A375 (cell line): ENCODE measurements around the gene GHRL. TPM values are rescaled to one million over a fixed set of nuclear protein-coding genes. Genes with fewer than 3 reads are reported as not detected.

ENCODE experiments used
- small RNA-seq: library from RNA; depleted of rRNA; stranded (forward); fragments of <200 nt; gene quantifications from one replicate; pipeline ENCODE3, GENCODE V24; 2014
- total RNA-seq: library from RNA; depleted of rRNA; stranded (reverse); fragments of >200 nt; shearing (Covaris generic); gene quantifications from 2 replicates; pipeline ENCODE4 v1.2.3, GENCODE V29; 2014; rRNA removed

The GHRL gene, protein sequence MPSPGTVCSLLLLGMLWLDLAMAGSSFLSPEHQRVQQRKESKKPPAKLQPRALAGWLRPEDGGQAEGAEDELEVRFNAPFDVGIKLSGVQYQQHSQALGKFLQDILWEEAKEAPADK
- total RNA-seq = 0.13 and 1.8 TPM in 2 replicates

GRCh38 chr3:10292505-10293419 is at the start of gene GHRL:
Gene GHRL (minus strand): TSS chr3:10292947. CDS start chr3:10290180, 2,767 bp downstream.

DNA sequence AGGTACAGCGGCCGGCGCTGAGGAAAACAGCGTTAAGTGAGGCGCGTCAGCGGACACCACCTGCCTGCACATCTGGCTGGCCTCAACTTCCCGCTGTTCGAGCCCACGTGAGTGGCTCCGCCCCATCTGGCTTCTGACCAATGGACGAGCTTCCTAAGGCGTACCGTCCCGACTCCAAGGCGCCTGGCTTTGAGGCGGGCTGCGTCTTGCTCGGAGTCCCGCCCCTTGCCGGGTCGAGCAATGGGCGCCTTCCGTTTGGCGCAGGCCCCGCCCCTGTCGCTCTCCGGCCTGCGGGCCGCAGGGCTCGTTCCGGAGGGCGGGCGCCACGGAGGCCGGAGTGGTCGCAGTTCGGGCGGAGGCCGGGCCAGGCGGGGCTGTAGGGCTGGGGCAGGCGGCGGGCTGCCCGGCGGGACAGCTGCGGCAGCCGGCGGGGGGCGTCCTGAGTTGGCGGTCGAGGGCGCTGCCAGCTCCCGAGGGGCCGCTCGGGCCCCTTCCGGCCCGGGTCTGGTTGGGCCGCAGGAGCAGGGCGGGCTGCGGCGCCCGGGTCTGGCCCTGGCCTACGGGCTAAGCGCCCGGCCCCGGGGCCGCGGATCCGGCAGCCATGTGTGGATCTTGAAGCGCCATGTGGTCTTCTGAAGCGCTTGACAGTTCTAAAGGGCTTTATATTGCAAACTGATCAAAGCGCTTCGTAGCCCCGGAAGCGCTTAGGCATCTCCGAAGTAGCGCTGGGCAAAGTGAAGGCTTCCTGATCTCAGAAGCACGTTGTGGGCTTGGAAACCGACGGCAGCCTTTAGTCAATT is 44.4 kb downstream of the GHRL start, which contains the start of gene TATDN2:
Gene TATDN2 (plus strand): TSS at position 276 of the 800 bp plus-strand sequence. CDS start 742 bp downstream, outside the sequence.

Small RNAs within 50 kb of the gene (small RNA-seq; reads per million reads assigned to genes)
- gene MIR378B = not detected
- not detected for gene RF02126

Other genes starting within 250 kb of the GHRL start
- gene FANCD2OS, start 184.7 kb downstream of the GHRL start, total RNA-seq = not detected in 2 replicates
- 60.2 and 60.5 TPM in 2 replicates for gene BRK1, start 177.3 kb downstream of the GHRL start, total RNA-seq
- 52.1 and 54.9 TPM in 2 replicates for gene VHL, start 151.2 kb downstream of the GHRL start, total RNA-seq
- 3.5 and 4.5 TPM in 2 replicates for gene IRAK2, start 128.0 kb downstream of the GHRL start, total RNA-seq
- gene TATDN2, start 44.5 kb downstream of the GHRL start, total RNA-seq = 10.1 and 12.1 TPM in 2 replicates
- 188 and 202 TPM in 2 replicates for gene SEC13, start 28.2 kb upstream of the GHRL start, total RNA-seq
- gene ATP2B2, start 212.6 kb upstream of the GHRL start, total RNA-seq = under 0.01 TPM in 1 of 2 replicates, not detected in the other